ENCODE measurements around the gene SEMA3B.

SEMA3B gene

GRCh38 chr3:50317300-50317699, 48.4 kb downstream of the SEMA3B start:
- H3K27me3 ChIP-seq (ENCODE audit: insufficient read depth, low read length): no peaks in the 10 kb centered on the region
- no peak overlapping the region for H3K4me3 ChIP-seq (ENCODE audit: low read length)
- no peak overlapping the region for H2AFZ ChIP-seq (ENCODE audit: low read depth, low read length)
- H3K4me1 ChIP-seq (ENCODE audit: insufficient read depth, low read length): peaks cover 25% of the 10 kb centered on the region
- H3K36me3 ChIP-seq (ENCODE audit: insufficient read depth, low read length): peaks cover 44% of the 10 kb centered on the region
- peaks cover 2% of the 10 kb centered on the region for H3K9me3 ChIP-seq (ENCODE audit: low read length)

- H3K9me3 ChIP-seq (ENCODE audit: low read length): peaks cover 2% of the 10 kb centered on the region
- no peak overlapping the region for H3K4me3 ChIP-seq (ENCODE audit: low read length)
- H3K4me1 ChIP-seq (ENCODE audit: insufficient read depth, low read length): peaks cover 25% of the 10 kb centered on the region
- no peaks in the 10 kb centered on the region for H3K27me3 ChIP-seq (ENCODE audit: insufficient read depth, low read length)
- no peak overlapping the region for H2AFZ ChIP-seq (ENCODE audit: low read depth, low read length)
- H3K36me3 ChIP-seq (ENCODE audit: insufficient read depth, low read length): peaks cover 43% of the 10 kb centered on the region
Observed at GRCh38 chr3:50318163-50318562, 49.2 kb downstream of the SEMA3B start.

- peaks cover 42% of the 10 kb centered on the region for H3K36me3 ChIP-seq (ENCODE audit: insufficient read depth, low read length)
- H3K4me3 ChIP-seq (ENCODE audit: low read length): no peak overlapping the region
Observed at GRCh38 chr3:50318615-50319014, 49.7 kb downstream of the SEMA3B start.

GRCh38 chr3:50319181-50319893, 50.4 kb downstream of the SEMA3B start:
- peaks cover 26% of the 10 kb centered on the region for H3K4me1 ChIP-seq (ENCODE audit: insufficient read depth, low read length)
- no peak overlapping the region for H3K4me3 ChIP-seq (ENCODE audit: low read length)
- no peaks in the 10 kb centered on the region for H3K27me3 ChIP-seq (ENCODE audit: insufficient read depth, low read length)
- H3K9me3 ChIP-seq (ENCODE audit: low read length): peaks cover 2% of the 10 kb centered on the region
- no peak overlapping the region for H2AFZ ChIP-seq (ENCODE audit: low read depth, low read length)
- peaks cover 38% of the 10 kb centered on the region for H3K36me3 ChIP-seq (ENCODE audit: insufficient read depth, low read length)

More at GRCh38 chr3:50318615-50319014, 49.7 kb downstream of the SEMA3B start:
- H3K9me3 ChIP-seq (ENCODE audit: low read length): peaks cover 2% of the 10 kb centered on the region
- H2AFZ ChIP-seq (ENCODE audit: low read depth, low read length): no peak overlapping the region
- H3K4me1 ChIP-seq (ENCODE audit: insufficient read depth, low read length): peaks cover 25% of the 10 kb centered on the region
- no peaks in the 10 kb centered on the region for H3K27me3 ChIP-seq (ENCODE audit: insufficient read depth, low read length)

DNA sequence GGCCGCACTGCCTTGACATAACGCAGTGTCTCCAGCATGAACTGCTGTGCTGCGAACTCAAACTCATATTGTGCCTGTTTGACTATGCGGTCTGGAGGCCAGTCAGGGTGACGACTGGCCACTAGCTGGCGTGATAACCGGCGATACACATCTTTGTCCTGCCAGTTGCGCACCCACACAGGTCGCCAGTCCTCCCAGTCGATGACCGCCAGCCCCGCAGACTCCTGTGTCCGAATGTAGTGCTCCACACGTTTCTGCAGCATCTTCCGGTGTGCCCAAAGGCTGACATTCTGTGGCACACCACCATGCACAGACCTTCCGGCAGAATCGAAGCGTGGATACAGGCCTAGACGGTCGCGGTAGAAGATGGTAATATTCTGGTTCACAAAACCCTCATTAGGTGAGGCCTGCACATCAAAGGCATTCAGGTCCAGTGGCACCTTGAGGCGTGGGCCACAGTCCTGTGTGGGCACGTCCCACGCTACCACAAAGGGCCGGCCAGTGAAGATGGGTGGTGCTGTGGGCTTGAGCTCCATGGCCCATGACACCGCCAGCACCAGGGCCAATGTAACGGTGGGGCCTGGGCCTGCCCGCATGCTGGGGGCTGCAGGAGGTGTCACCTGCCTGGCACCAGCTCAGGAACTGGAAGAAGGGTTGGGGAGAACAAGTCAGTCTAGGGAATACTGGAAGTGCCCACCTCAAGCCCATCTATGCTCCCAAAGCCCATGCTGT, 51.1 kb downstream of the SEMA3B start:
- peaks cover 30% of the 10 kb centered on the region for H3K4me1 ChIP-seq (ENCODE audit: insufficient read depth, low read length)
- no peak overlapping the region for H2AFZ ChIP-seq (ENCODE audit: low read depth, low read length)
- H3K4me3 ChIP-seq (ENCODE audit: low read length): peak overlapping the region; percentile 74
- peaks cover 2% of the 10 kb centered on the region for H3K9me3 ChIP-seq (ENCODE audit: low read length)
- peaks cover 37% of the 10 kb centered on the region for H3K36me3 ChIP-seq (ENCODE audit: insufficient read depth, low read length)
- no peaks in the 10 kb centered on the region for H3K27me3 ChIP-seq (ENCODE audit: insufficient read depth, low read length)

DNA sequence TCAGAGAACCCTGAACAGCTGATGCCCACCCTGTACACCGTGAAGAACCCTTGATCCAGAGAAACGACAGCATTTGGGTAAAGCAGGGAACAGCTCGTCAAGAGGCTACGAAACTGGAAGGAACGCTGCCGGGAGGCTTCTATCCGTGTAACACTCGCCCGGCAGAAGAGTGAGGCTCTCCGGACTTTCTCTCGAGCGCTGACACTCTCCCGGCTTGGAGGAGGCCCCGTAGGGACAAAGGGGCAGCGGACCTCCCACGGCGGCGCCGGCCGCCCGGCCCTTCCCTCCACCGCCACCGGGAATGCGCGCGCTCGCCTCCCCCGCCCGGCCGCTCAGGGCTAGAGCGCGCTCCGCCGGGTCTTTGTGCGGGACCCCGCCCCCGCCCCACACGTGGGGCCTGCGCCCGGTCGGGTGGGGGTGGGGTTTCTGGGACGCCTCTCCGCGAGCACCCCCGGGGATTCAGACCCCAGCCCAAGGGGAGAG, 51.9 kb downstream of the SEMA3B start:
- H3K4me1 ChIP-seq (ENCODE audit: insufficient read depth, low read length): peaks cover 30% of the 10 kb centered on the region
- peak overlapping the region; percentile 36 for H2AFZ ChIP-seq (ENCODE audit: low read depth, low read length)
- peak overlapping the region; percentile 74 for H3K4me3 ChIP-seq (ENCODE audit: low read length)
- H3K36me3 ChIP-seq (ENCODE audit: insufficient read depth, low read length): peaks cover 44% of the 10 kb centered on the region
- H3K27me3 ChIP-seq (ENCODE audit: insufficient read depth, low read length): no peaks in the 10 kb centered on the region
- H3K9me3 ChIP-seq (ENCODE audit: low read length): peaks cover 2% of the 10 kb centered on the region

DNA sequence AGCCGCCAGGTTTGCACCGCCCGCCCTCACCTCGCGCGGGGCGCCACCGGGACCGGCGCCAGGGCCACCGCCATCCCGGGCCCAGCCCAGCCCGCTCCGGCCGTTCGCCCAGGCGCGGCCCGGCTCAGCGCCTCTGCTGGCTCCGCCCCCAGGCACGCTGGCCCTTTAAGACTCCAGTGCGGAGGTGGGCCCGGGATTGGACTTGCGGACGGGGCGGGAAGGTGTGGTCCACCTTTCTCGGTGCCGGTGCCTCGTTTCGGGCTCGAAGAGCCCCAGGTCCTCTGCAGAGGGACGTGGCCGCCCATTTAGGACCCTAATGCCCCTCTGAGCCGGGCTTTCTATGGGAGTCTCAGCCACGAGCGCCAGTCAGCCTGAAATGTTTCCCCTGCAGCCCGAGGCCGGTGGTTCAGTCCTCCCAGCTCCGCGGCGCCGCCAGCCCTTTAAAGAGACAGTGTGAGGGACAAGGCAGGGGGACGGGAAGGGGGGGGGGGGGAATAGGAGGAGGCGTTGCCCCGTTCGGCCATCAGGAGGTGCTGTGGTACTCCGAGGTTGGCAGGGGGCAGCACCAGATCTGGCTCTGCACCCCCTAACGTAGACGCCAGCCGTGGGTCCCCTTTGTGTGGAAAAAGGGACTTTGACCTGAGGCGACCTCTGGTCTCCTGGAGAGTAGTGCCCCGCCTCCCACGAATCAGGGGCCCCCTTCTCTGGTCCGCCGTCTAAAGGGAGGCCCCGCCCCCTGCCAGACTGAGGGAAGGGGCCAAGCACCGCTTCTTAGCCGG, 52.6 kb downstream of the SEMA3B start:
- peak overlapping the region; percentile 74 for H3K4me3 ChIP-seq (ENCODE audit: low read length)
- peaks cover 45% of the 10 kb centered on the region for H3K36me3 ChIP-seq (ENCODE audit: insufficient read depth, low read length)
- H3K9me3 ChIP-seq (ENCODE audit: low read length): peaks cover under 1% of the 10 kb centered on the region
- peaks cover 30% of the 10 kb centered on the region for H3K4me1 ChIP-seq (ENCODE audit: insufficient read depth, low read length)
- peak overlapping the region; percentile 36 for H2AFZ ChIP-seq (ENCODE audit: low read depth, low read length)
- H3K27me3 ChIP-seq (ENCODE audit: insufficient read depth, low read length): no peaks in the 10 kb centered on the region

GRCh38 chr3:50322115-50322385, 53.1 kb downstream of the SEMA3B start:
- Histone ChIP-seq H3K9me3 (ENCODE audit: low read length) (no peaks in the 10 kb centered on the region), H3K36me3 (ENCODE audit: insufficient read depth, low read length) (peaks cover 41% of the 10 kb centered on the region), H3K4me1 (ENCODE audit: insufficient read depth, low read length) (peaks cover 35% of the 10 kb centered on the region), H2AFZ (ENCODE audit: low read depth, low read length) (no peak overlapping the region), H3K27me3 (ENCODE audit: insufficient read depth, low read length) (no peaks in the 10 kb centered on the region), H3K4me3 (ENCODE audit: low read length) (no peak overlapping the region)

DNA sequence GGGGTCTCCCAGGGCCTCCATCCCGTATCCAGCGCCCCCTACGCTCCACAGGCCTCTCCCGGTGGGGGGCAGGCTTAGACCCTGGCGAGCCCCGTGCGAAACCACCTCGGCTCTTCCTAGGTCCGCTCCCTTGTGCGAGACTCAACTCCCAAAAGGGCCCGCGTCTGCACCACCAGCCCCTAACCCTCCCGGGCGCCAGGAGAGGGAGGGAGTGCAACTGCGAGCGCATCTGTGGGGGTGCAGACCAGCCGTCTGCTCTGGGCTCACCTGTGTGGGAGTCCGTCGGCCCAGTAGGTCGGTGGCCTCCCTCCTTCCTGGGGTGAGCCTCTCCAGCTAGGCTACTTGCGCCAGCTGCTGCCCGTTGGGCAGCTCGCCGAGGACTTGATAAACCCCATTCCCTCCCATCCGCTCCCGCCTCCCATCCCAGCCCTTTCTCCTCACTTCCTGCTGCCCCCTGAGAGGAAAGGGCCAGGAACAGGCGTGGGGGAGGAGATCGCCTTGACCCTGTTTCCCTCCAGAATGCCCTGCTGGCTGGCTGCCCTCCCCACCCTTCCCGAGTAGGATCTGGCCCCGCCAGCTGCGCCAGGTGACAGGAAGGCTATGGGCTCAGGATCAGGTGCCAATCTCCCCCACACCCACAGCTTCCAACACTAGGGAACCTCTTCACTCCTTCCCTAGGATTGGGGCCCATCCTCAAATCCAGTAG, 53.6 kb downstream of the SEMA3B start, which contains the start of gene HYAL2:
HYAL2 (minus strand) TSS at position 360 of the 706 bp plus-strand sequence. CDS start 2,256 bp downstream, outside the sequence.
- H3K4me3 ChIP-seq (ENCODE audit: low read length): peak within 1 kb of the TSS; percentile 74
- peaks cover 40% of the 10 kb centered on the region for H3K4me1 ChIP-seq (ENCODE audit: insufficient read depth, low read length)
- no peaks in the 10 kb centered on the region for H3K27me3 ChIP-seq (ENCODE audit: insufficient read depth, low read length)
- peaks cover 37% of the 10 kb centered on the region for H3K36me3 ChIP-seq (ENCODE audit: insufficient read depth, low read length)
- H2AFZ ChIP-seq (ENCODE audit: low read depth, low read length): peak within 1 kb of the TSS; percentile 36
- H3K9me3 ChIP-seq (ENCODE audit: low read length): no peaks in the 10 kb centered on the region

DNA sequence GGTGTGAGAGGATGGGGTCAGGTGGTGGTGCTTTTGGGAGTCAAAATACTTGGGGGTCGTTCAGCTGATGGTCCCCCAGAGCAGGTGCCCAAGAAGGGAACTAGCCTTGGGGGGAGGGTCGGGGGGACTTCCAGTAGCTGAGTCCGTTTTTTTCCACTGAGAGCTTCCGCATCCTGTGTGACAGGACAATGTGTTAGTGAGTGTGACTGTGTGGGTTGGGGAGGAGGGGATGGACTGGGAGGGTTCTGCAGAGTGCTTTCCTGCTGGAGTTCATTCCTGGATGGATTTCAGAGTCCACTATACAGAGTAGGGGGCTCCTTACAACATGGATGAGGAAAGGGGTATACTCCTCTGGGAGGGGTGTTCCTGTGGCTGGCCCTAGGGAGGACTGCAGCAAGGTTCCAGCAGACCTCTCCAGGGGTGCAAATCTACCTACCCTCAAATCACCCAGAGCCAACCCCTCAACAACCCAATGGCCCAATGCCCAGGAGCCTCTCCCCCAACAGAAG, 54.2 kb downstream of the SEMA3B start:
- H3K9me3 ChIP-seq (ENCODE audit: low read length): no peaks in the 10 kb centered on the region
- H3K4me1 ChIP-seq (ENCODE audit: insufficient read depth, low read length): peaks cover 41% of the 10 kb centered on the region
- no peaks in the 10 kb centered on the region for H3K27me3 ChIP-seq (ENCODE audit: insufficient read depth, low read length)
- no peak overlapping the region for H3K4me3 ChIP-seq (ENCODE audit: low read length)
- H3K36me3 ChIP-seq (ENCODE audit: insufficient read depth, low read length): peaks cover 33% of the 10 kb centered on the region
- no peak overlapping the region for H2AFZ ChIP-seq (ENCODE audit: low read depth, low read length)

DNA sequence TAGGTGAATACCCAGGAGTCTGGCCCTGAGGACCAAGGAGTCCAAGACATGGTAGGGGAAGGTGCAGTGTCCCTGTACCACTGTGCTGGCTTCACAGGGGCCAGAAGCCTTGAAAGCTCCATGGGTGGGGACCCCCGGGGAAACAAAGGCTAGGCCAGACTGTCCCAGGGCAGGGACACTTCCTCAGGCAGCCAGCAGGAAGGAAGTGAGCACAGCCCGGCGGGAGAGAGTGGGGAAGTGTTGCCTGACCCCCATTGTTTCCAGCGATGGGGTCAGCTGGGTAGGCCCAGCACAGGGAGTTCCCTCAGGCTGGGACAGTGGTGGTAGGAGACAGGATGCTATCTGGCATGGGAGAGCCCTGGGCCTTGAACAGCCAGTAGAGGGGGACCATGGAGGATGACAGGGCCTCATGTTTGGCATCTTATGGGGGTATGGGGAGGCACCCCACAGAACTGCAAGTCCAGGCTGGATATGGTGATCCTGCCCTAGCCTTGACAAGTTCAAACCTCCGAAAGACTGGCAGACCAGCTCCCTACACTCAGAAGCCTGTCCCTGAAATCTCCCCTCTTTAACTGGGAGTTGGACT, 54.8 kb downstream of the SEMA3B start:
- no peaks in the 10 kb centered on the region for H3K27me3 ChIP-seq (ENCODE audit: insufficient read depth, low read length)
- H3K9me3 ChIP-seq (ENCODE audit: low read length): no peaks in the 10 kb centered on the region
- H3K4me3 ChIP-seq (ENCODE audit: low read length): no peak overlapping the region
- peaks cover 44% of the 10 kb centered on the region for H3K4me1 ChIP-seq (ENCODE audit: insufficient read depth, low read length)
- peaks cover 27% of the 10 kb centered on the region for H3K36me3 ChIP-seq (ENCODE audit: insufficient read depth, low read length)
- H2AFZ ChIP-seq (ENCODE audit: low read depth, low read length): no peak overlapping the region
